AG09309 (cell line): ENCODE results near the gene RNF217.

ENCODE experiments used
- DNase-seq: peaks from one replicate; pipeline ENCODE4 v3.0.0-alpha.2; 2010; ENCODE audit warnings: low read depth
- H3K4me3 ChIP-seq: 2 replicates; pipeline ENCODE4 v1.5.1; 2011; ENCODE audit warnings: mild to moderate bottlenecking, low read depth, low read length, moderate library complexity; ENCODE audit not compliant: control insufficient read depth
- CTCF ChIP-seq: IDR thresholded peaks from 2 replicates; pipeline ENCODE4 v1.5.1; 2011; ENCODE audit warnings: mild to moderate bottlenecking, low read depth, low read length, inconsistent platforms; ENCODE audit not compliant: insufficient read depth, control insufficient read depth; ENCODE audit errors: missing control alignments

RNF217 gene

GRCh38 chr6:124928851-124929250 lies 33.4 kb upstream of the RNF217 start:
- no peak overlapping the region for H3K4me3 ChIP-seq
- DNase-seq = no peak
- no peak for TF ChIP-seq CTCF

- no peak for TF ChIP-seq CTCF
- no peak overlapping the region for H3K4me3 ChIP-seq
- DNase-seq = no peak
Measured at GRCh38 chr6:124937645-124938044, 24.6 kb upstream of the RNF217 start.

- no peak overlapping the region for H3K4me3 ChIP-seq
- no peak for TF ChIP-seq CTCF
- no peak for DNase-seq
Measured at GRCh38 chr6:124941259-124941658, 21.0 kb upstream of the RNF217 start.

GRCh38 chr6:124943658-124944057 lies 18.6 kb upstream of the RNF217 start:
- no peak for TF ChIP-seq CTCF
- no peak for DNase-seq
- no peak overlapping the region for H3K4me3 ChIP-seq

GRCh38 chr6:124947971-124948451 lies 14.2 kb upstream of the RNF217 start:
- no peak for TF ChIP-seq CTCF
- DNase-seq = no peak
- H3K4me3 ChIP-seq = no peak overlapping the region

GRCh38 chr6:124949706-124950105 lies 12.5 kb upstream of the RNF217 start:
- TF ChIP-seq CTCF = no peak
- no peak overlapping the region for H3K4me3 ChIP-seq
- no peak for DNase-seq

GRCh38 chr6:124953808-124954207 lies 8.4 kb upstream of the RNF217 start:
- H3K4me3 ChIP-seq = no peak overlapping the region
- no peak for DNase-seq
- no peak for TF ChIP-seq CTCF
